HCT116 (cell line): ENCODE results near the gene AP4M1.

Experiments used
- CEBPB ChIP-seq: IDR thresholded peaks from 2 replicates; pipeline ENCODE4 v1.6.1; 2012; ENCODE audit warnings: low read depth
- EGR1 ChIP-seq: IDR thresholded peaks from 2 replicates; pipeline ENCODE4 v1.6.1; 2012; ENCODE audit warnings: low read depth
- ELF1 ChIP-seq: IDR thresholded peaks from 2 replicates; pipeline ENCODE4 v1.6.1; 2012; ENCODE audit warnings: low read depth, borderline replicate concordance
- FOSL1 ChIP-seq: IDR thresholded peaks from 2 replicates; pipeline ENCODE4 v1.6.1; 2012; ENCODE audit warnings: low read depth
- JUND ChIP-seq: IDR thresholded peaks from 2 replicates; pipeline ENCODE4 v1.6.1; 2012
- POLR2A ChIP-seq: IDR thresholded peaks from 2 replicates; pipeline ENCODE4 v1.7.0; 2011; ENCODE audit warnings: borderline replicate concordance; ENCODE audit not compliant: insufficient read depth, insufficient read length; ENCODE audit errors: extremely low read depth
- POLR2AphosphoS5 ChIP-seq: IDR thresholded peaks from 2 replicates; pipeline ENCODE4 v1.6.1; 2011; ENCODE audit warnings: mild to moderate bottlenecking, low read depth, low read length, moderate library complexity
- RAD21 ChIP-seq: IDR thresholded peaks from 2 replicates; pipeline ENCODE4 v1.6.1; 2012; ENCODE audit warnings: low read depth, mild to moderate bottlenecking
- YY1 ChIP-seq: IDR thresholded peaks from 2 replicates; pipeline ENCODE4 v1.6.1; 2011; ENCODE audit warnings: low read length, low read depth, moderate library complexity, mild to moderate bottlenecking; ENCODE audit not compliant: insufficient replicate concordance; ENCODE audit errors: extremely low read depth
- ZNF274 ChIP-seq: fragments of 200-500 bp; sonication (Bioruptor generic); IDR thresholded peaks from 2 replicates; pipeline ENCODE4 v1.6.1; 2014; ENCODE audit warnings: mild to moderate bottlenecking, low read depth, low read length, inconsistent platforms
- TF ChIP-seq, protein P1 (sequence below), 3 experiments: fragments of 200-600 bp in 1 of 3; sonication (generic) in 1 of 3; IDR thresholded peaks in 2 of 3; conservative IDR thresholded peaks in 1 of 3; 2 replicates each; pipeline ENCODE4 v1.5.1; 2012 to 2017; ENCODE audit warnings: low read depth in 2 of 3, low read length in 2 of 3, antibody characterized with exemption in 1 of 3, borderline replicate concordance in 1 of 3, control low read depth in 1 of 3, mild to moderate bottlenecking in 1 of 3, mixed read lengths in 1 of 3, mixed run types in 1 of 3, moderate library complexity in 1 of 3; ENCODE audit not compliant: insufficient read depth in 1 of 3
- TF ChIP-seq, protein P2 (sequence below): IDR thresholded peaks from 2 replicates; pipeline ENCODE4 v1.6.1; 2012
- TF ChIP-seq, protein P3 (sequence below): IDR thresholded peaks from 2 replicates; pipeline ENCODE4 v1.6.1; 2012; ENCODE audit warnings: low read depth

DNA sequence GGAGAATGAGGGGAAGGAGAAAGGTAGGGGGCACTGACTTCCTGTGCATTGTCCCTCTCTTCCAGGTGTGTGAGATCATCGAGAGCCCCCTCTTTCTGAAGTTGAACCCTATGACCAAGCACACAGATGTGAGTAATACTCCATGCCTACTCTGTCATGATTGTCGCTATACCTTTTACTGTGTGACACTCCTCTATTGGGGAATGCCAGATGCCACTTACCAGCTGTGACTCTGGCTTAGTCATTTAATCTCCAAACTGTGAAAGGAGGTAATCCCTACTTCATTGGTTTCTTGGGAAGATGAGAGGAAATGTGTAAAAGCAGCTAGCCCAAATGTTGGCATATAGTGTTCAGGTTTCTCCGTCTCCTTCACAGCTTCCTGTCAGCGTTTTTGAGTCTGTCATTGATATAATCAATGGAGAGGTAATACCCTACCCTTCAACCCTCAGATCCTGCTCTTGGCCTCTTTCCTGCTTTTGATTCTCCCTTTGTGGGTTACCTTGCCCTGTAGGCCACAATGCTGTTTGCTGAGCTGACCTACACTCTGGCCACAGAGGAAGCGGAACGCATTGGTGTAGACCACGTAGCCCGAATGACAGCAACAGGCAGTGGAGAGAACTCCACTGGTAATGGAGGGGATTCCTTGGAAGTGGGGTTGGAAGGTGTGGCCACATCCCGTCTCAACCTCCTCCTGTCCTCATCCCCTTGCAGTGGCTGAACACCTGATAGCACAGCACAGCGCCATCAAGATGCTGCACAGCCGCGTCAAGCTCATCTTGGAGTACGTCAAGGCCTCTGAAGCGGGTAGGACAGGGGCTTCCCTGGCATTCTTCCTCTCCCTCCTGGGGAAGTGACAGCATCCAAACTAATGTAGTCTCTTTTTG lies 10.7 kb upstream of the AP4M1 start:
- TF ChIP-seq FOSL1 (no peak), POLR2AphosphoS5 (no peak), POLR2A (no peak), YY1 (no peak), EGR1 (no peak), ELF1 (no peak), RAD21 (no peak), ZNF274 (no peak), JUND (no peak), CEBPB (no peak)
- TF ChIP-seq, protein P1, sequence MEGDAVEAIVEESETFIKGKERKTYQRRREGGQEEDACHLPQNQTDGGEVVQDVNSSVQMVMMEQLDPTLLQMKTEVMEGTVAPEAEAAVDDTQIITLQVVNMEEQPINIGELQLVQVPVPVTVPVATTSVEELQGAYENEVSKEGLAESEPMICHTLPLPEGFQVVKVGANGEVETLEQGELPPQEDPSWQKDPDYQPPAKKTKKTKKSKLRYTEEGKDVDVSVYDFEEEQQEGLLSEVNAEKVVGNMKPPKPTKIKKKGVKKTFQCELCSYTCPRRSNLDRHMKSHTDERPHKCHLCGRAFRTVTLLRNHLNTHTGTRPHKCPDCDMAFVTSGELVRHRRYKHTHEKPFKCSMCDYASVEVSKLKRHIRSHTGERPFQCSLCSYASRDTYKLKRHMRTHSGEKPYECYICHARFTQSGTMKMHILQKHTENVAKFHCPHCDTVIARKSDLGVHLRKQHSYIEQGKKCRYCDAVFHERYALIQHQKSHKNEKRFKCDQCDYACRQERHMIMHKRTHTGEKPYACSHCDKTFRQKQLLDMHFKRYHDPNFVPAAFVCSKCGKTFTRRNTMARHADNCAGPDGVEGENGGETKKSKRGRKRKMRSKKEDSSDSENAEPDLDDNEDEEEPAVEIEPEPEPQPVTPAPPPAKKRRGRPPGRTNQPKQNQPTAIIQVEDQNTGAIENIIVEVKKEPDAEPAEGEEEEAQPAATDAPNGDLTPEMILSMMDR (IDR thresholded peaks at IDR 0.05 in 2 of 3, conservative IDR thresholded peaks at IDR 0.05 in 1 of 3; ENCODE audit: borderline replicate concordance in 1 of 3, insufficient read depth in 1 of 3, low read depth in 2 of 3, low read length in 2 of 3), result no peak
- TF ChIP-seq, protein P2, sequence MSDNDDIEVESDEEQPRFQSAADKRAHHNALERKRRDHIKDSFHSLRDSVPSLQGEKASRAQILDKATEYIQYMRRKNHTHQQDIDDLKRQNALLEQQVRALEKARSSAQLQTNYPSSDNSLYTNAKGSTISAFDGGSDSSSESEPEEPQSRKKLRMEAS, result no peak
- TF ChIP-seq, protein P3, sequence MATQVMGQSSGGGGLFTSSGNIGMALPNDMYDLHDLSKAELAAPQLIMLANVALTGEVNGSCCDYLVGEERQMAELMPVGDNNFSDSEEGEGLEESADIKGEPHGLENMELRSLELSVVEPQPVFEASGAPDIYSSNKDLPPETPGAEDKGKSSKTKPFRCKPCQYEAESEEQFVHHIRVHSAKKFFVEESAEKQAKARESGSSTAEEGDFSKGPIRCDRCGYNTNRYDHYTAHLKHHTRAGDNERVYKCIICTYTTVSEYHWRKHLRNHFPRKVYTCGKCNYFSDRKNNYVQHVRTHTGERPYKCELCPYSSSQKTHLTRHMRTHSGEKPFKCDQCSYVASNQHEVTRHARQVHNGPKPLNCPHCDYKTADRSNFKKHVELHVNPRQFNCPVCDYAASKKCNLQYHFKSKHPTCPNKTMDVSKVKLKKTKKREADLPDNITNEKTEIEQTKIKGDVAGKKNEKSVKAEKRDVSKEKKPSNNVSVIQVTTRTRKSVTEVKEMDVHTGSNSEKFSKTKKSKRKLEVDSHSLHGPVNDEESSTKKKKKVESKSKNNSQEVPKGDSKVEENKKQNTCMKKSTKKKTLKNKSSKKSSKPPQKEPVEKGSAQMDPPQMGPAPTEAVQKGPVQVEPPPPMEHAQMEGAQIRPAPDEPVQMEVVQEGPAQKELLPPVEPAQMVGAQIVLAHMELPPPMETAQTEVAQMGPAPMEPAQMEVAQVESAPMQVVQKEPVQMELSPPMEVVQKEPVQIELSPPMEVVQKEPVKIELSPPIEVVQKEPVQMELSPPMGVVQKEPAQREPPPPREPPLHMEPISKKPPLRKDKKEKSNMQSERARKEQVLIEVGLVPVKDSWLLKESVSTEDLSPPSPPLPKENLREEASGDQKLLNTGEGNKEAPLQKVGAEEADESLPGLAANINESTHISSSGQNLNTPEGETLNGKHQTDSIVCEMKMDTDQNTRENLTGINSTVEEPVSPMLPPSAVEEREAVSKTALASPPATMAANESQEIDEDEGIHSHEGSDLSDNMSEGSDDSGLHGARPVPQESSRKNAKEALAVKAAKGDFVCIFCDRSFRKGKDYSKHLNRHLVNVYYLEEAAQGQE, result no peak
